DOHH2 (cell line): ENCODE results near the gene POU2AF3.

Experiments
- H3F3A ChIP-seq: fragments of 200-600 bp; sonication (generic), shearing (Covaris generic); 2 replicates; pipeline ENCODE4 v1.6.0; 2016; ENCODE audit warnings: antibody characterized with exemption, mild to moderate bottlenecking; ENCODE audit not compliant: control insufficient read depth, insufficient read depth
- H3K27ac ChIP-seq: fragments of 200-600 bp; sonication (generic); 2 replicates; pipeline ENCODE4 v1.5.1; 2014; ENCODE audit warnings: low read depth, mild to moderate bottlenecking, low read length, moderate library complexity
- H3K27me3 ChIP-seq: fragments of 200-600 bp; sonication (generic); 2 replicates; pipeline ENCODE4 v1.6.1; 2014; ENCODE audit warnings: mild to moderate bottlenecking, low read length, mixed read lengths; ENCODE audit not compliant: control insufficient read depth
- H3K36me3 ChIP-seq: fragments of 200-600 bp; sonication (generic); 2 replicates; pipeline ENCODE4 v1.6.1; 2014; ENCODE audit warnings: mild to moderate bottlenecking, low read length, moderate library complexity, mixed read lengths; ENCODE audit not compliant: control insufficient read depth
- H3K4me1 ChIP-seq: fragments of 200-600 bp; sonication (generic); 2 replicates; pipeline ENCODE4 v1.6.1; 2014; ENCODE audit warnings: mild to moderate bottlenecking, low read length, mixed read lengths; ENCODE audit not compliant: control insufficient read depth
- H3K4me2 ChIP-seq: fragments of 200-600 bp; sonication (generic); 2 replicates; pipeline ENCODE4 v1.6.0; 2014; ENCODE audit warnings: mild to moderate bottlenecking, low read length, moderate library complexity
- H3K4me3 ChIP-seq: fragments of 200-600 bp; sonication (generic); 2 replicates; pipeline ENCODE4 v1.5.1; 2014; ENCODE audit warnings: mild to moderate bottlenecking, low read length, mixed read lengths
- H3K79me2 ChIP-seq: fragments of 200-600 bp; sonication (generic); 2 replicates; pipeline ENCODE4 v1.6.1; 2014; ENCODE audit warnings: mild to moderate bottlenecking, low read length, mixed read lengths; ENCODE audit not compliant: control insufficient read depth
- H3K9me2 ChIP-seq: fragments of 200-600 bp; sonication (generic); replicated peaks from 2 replicates; pipeline ENCODE4 v1.6.1; 2014; ENCODE audit warnings: mild to moderate bottlenecking, low read length, mixed read lengths; ENCODE audit not compliant: control insufficient read depth
- H3K9me3 ChIP-seq: fragments of 200-600 bp; sonication (generic); 2 replicates; pipeline ENCODE4 v1.6.1; 2014; ENCODE audit warnings: antibody characterized with exemption, low read length, mixed read lengths; ENCODE audit not compliant: control insufficient read depth, insufficient read depth
- H4K20me1 ChIP-seq: fragments of 200-600 bp; sonication (generic); 2 replicates; pipeline ENCODE4 v1.6.0; 2014; ENCODE audit warnings: low read depth, mild to moderate bottlenecking, antibody characterized with exemption, low read length, moderate library complexity; ENCODE audit not compliant: control insufficient read depth, insufficient read depth
- EZH2phosphoT487 ChIP-seq: fragments of 200-600 bp; sonication (generic); IDR thresholded peaks from 2 replicates; pipeline ENCODE4 v1.6.1; 2017; ENCODE audit warnings: borderline replicate concordance, mild to moderate bottlenecking, antibody characterized with exemption, low read length, moderate library complexity, mixed read lengths
- TF ChIP-seq, protein P1 (sequence below): fragments of 200-600 bp; sonication (generic); IDR thresholded peaks from one replicate; pipeline ENCODE4 v1.5.1; 2014; ENCODE audit warnings: antibody characterized with exemption, mild to moderate bottlenecking, low read depth, low read length; ENCODE audit not compliant: poor library complexity, severe bottlenecking

POU2AF3 gene

DNA sequence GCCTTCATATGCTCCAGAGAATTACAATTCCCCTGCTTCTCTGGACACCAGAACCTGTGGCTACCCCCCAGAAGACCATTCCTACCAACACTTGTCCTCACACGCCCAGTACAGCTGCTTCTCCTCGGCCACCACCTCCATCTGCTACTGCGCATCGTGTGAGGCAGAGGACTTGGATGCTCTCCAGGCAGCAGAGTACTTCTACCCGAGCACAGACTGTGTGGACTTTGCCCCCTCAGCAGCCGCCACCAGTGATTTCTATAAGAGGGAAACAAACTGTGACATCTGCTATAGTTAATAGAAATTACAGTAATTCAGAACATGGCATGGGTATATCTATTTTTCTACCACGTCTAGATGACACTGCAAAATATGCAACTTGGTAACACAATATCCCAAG lies 9.8 kb downstream of the POU2AF3 start:
- TF ChIP-seq EZH2phosphoT487: no peak
- TF ChIP-seq, protein P1, sequence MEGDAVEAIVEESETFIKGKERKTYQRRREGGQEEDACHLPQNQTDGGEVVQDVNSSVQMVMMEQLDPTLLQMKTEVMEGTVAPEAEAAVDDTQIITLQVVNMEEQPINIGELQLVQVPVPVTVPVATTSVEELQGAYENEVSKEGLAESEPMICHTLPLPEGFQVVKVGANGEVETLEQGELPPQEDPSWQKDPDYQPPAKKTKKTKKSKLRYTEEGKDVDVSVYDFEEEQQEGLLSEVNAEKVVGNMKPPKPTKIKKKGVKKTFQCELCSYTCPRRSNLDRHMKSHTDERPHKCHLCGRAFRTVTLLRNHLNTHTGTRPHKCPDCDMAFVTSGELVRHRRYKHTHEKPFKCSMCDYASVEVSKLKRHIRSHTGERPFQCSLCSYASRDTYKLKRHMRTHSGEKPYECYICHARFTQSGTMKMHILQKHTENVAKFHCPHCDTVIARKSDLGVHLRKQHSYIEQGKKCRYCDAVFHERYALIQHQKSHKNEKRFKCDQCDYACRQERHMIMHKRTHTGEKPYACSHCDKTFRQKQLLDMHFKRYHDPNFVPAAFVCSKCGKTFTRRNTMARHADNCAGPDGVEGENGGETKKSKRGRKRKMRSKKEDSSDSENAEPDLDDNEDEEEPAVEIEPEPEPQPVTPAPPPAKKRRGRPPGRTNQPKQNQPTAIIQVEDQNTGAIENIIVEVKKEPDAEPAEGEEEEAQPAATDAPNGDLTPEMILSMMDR: no peak
- no peaks in the 10 kb centered on the region for H3K79me2 ChIP-seq
- no peaks in the 10 kb centered on the region for H3F3A ChIP-seq
- H3K4me2 ChIP-seq: no peak overlapping the region
- peaks cover 35% of the 10 kb centered on the region for H3K27me3 ChIP-seq
- H3K4me3 ChIP-seq: no peak overlapping the region
- no peaks in the 10 kb centered on the region for H3K9me2 ChIP-seq
- no peak overlapping the region for H3K27ac ChIP-seq
- H3K9me3 ChIP-seq: no peaks in the 10 kb centered on the region
- no peaks in the 10 kb centered on the region for H3K36me3 ChIP-seq
- peaks cover 5% of the 10 kb centered on the region for H3K4me1 ChIP-seq
- no peaks in the 10 kb centered on the region for H4K20me1 ChIP-seq

DNA sequence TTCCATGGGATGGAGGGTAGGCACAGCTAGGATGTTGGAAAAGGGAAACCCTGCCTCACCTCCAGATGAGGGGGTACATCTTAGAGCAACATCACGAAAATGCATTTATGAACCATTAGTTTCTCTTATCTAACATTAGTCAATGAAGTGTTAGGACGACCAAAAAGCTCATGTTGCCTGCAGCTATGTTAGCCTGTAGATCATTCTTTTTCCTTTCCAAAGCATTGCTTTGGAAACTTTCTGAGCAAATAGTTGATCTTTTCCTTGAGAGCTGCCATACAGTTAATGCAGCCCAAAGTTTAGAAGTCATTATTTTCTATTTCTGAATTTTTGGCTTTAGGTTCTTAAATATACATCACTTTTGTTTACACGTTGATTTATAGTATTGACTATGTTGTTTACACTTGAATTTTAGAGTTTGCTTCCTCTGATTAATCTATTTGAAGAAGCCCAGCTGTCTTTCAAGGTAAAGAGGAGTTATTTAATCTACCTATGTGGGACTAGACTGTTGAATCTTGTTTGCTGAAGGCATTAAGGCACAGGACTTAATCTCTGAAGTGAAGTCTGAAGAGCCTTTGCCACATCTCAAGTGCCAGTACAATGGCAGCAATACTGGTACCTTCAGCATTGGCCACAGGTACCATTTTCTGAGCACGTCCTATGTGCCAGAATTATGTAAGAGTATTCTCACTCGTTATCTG lies 11.0 kb downstream of the POU2AF3 start:
- H3K4me3 ChIP-seq: no peak overlapping the region
- no peaks in the 10 kb centered on the region for H3K4me1 ChIP-seq
- H3K36me3 ChIP-seq: no peaks in the 10 kb centered on the region
- no peak overlapping the region for H3K4me2 ChIP-seq
- TF ChIP-seq, protein P1: no peak
- TF ChIP-seq EZH2phosphoT487: no peak
- H3K9me2 ChIP-seq: no peaks in the 10 kb centered on the region
- no peaks in the 10 kb centered on the region for H3F3A ChIP-seq
- no peaks in the 10 kb centered on the region for H3K9me3 ChIP-seq
- no peak overlapping the region for H3K27ac ChIP-seq
- H3K79me2 ChIP-seq: no peaks in the 10 kb centered on the region
- no peaks in the 10 kb centered on the region for H4K20me1 ChIP-seq
- peaks cover 35% of the 10 kb centered on the region for H3K27me3 ChIP-seq

DNA sequence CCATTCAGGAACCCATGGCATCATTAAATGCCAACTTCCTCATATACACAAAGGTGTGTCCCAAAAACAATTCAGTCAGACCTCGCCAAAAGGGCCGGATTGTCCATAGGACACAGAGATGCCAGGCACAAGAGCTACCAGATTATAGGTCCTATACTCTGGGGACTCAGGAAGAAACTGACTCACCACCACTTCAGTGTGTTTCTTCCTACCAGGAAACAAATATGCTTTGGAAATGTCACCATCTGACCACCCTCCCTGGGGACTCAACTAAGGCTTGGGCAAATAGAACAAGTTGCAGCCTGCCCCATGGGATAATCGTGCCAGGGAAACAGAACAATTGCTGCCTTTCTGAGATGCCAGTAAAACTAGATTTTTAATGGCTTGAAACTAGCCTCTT lies 11.7 kb downstream of the POU2AF3 start:
- Histone ChIP-seq H3K4me2 (no peak overlapping the region), H3K9me2 (no peaks in the 10 kb centered on the region), H4K20me1 (no peaks in the 10 kb centered on the region), H3F3A (no peaks in the 10 kb centered on the region), H3K4me1 (no peaks in the 10 kb centered on the region), H3K79me2 (no peaks in the 10 kb centered on the region), H3K27me3 (peaks cover 31% of the 10 kb centered on the region), H3K4me3 (no peak overlapping the region), H3K9me3 (no peaks in the 10 kb centered on the region), H3K27ac (no peak overlapping the region), H3K36me3 (no peaks in the 10 kb centered on the region)
- TF ChIP-seq, protein P1: no peak
- no peak for TF ChIP-seq EZH2phosphoT487
